ELF-1 (cell line): ENCODE measurements around the gene RSAD2.
"Not testable (repeated sequence)": the region's sequence is repeated elsewhere in the genome, so short reads cannot be mapped to it uniquely, and the experiment has no call there.

Experiments
- DNase-seq: peaks from one replicate; pipeline ENCODE4 v3.0.0-alpha.2; 2016; ENCODE audit warnings: low read depth, low spot score

Gene RSAD2

GRCh38 chr2:6864231-6864754 is 13.3 kb upstream of the RSAD2 start:
- DNase-seq: no peak

- peak; percentile 19 for DNase-seq
These were observed 12.6 kb upstream of the RSAD2 start for GRCh38 chr2:6864923-6865345.

GRCh38 chr2:6865346-6866274 is 12.0 kb upstream of the RSAD2 start, which contains the start of gene CMPK2:
CMPK2 (minus strand) TSS chr2:6865907; CDS start chr2:6865696, 211 bp downstream.
- DNase-seq: peak; percentile 52

- peak; percentile 34 for DNase-seq
These were observed 11.3 kb upstream of the RSAD2 start for GRCh38 chr2:6866275-6866671.

GRCh38 chr2:6866982-6867381 is 10.6 kb upstream of the RSAD2 start:
- no peak for DNase-seq

GRCh38 chr2:6872394-6872793 is 5.2 kb upstream of the RSAD2 start:
- no peak for DNase-seq

GRCh38 chr2:6874032-6874431 is 3.5 kb upstream of the RSAD2 start:
- no peak for DNase-seq

- DNase-seq: no peak
These were observed 1.3 kb upstream of the RSAD2 start for GRCh38 chr2:6876309-6876708.

- no peak for DNase-seq
These were observed 972 bp downstream of the RSAD2 start for GRCh38 chr2:6878549-6878948.

- no peak for DNase-seq
These were observed 1.4 kb downstream of the RSAD2 start for GRCh38 chr2:6879011-6879410.

GRCh38 chr2:6880200-6880733 is 2.7 kb downstream of the RSAD2 start:
- no peak for DNase-seq

- no peak for DNase-seq
These were observed 3.5 kb downstream of the RSAD2 start for GRCh38 chr2:6881046-6881445.

- no peak for DNase-seq
These were observed 3.9 kb downstream of the RSAD2 start for GRCh38 chr2:6881516-6881915.

GRCh38 chr2:6883448-6884122 is 6.0 kb downstream of the RSAD2 start:
- peak; percentile 22 for DNase-seq

- DNase-seq: no peak
These were observed 8.0 kb downstream of the RSAD2 start for GRCh38 chr2:6885551-6885950.

GRCh38 chr2:6885968-6886367 is 8.4 kb downstream of the RSAD2 start:
- no peak for DNase-seq

GRCh38 chr2:6887751-6888192 is 10.2 kb downstream of the RSAD2 start:
- DNase-seq: no peak

- no peak for DNase-seq
These were observed 11.1 kb downstream of the RSAD2 start for GRCh38 chr2:6888724-6889123.

- DNase-seq: no peak
These were observed 16.4 kb downstream of the RSAD2 start for GRCh38 chr2:6893876-6894482.

GRCh38 chr2:6896930-6897759 is 19.6 kb downstream of the RSAD2 start:
- no peak for DNase-seq

- not testable (repeated sequence) for DNase-seq
These were observed 25.0 kb downstream of the RSAD2 start for GRCh38 chr2:6902581-6902980.
